Spleen (tissue), 11 donors: Measurements from ENCODE around the gene PI16. TPM values are rescaled to one million over a fixed set of nuclear protein-coding genes. Genes with fewer than 3 reads are reported as not detected.

Source experiments
- DNase-seq: peaks from one replicate; pipeline ENCODE4 v3.0.0-alpha.2; 2020
- H3K27ac ChIP-seq, 8 donors: fragments of 200-600 bp; sonication (generic) in 7 of 8; 1 replicate in 4 of 8; 2 replicates in 4 of 8; pipeline versions ENCODE4 v1.5.0 to v1.8.0; 2016 to 2021; ENCODE audit warnings: inconsistent platforms in 4 of 8, mild to moderate bottlenecking in 4 of 8, moderate library complexity in 1 of 8
- H3K27me3 ChIP-seq, 7 donors: fragments of 200-600 bp; sonication (generic) in 6 of 7; replicated peaks in 1 of 7; 1 replicate in 4 of 7; 2 replicates in 3 of 7; pipeline versions ENCODE4 v1.5.0 to v1.8.0; 2016 to 2021; ENCODE audit warnings: inconsistent platforms in 3 of 7, mild to moderate bottlenecking in 1 of 7
- H3K36me3 ChIP-seq, 6 donors: fragments of 200-600 bp; sonication (generic) in 5 of 6; 1 replicate in 4 of 6; 2 replicates in 2 of 6; pipeline versions ENCODE4 v1.5.0 to v1.8.0; 2016 to 2021; ENCODE audit warnings: inconsistent platforms in 2 of 6
- H3K4me1 ChIP-seq, 6 donors: fragments of 200-600 bp; sonication (generic) in 5 of 6; 1 replicate in 3 of 6; 2 replicates in 3 of 6; pipeline versions ENCODE4 v1.5.0 to v1.8.0; 2016 to 2021; ENCODE audit warnings: inconsistent platforms in 3 of 6
- H3K4me3 ChIP-seq, 8 donors: fragments of 200-600 bp; sonication (generic) in 7 of 8; 1 replicate in 4 of 8; 2 replicates in 4 of 8; pipeline versions ENCODE4 v1.5.0 to v1.8.0; 2016 to 2021; ENCODE audit warnings: inconsistent platforms in 4 of 8, mild to moderate bottlenecking in 4 of 8, moderate library complexity in 2 of 8
- H3K9me3 ChIP-seq, 8 donors: fragments of 200-600 bp; sonication (generic) in 7 of 8; 1 replicate in 4 of 8; 2 replicates in 4 of 8; pipeline versions ENCODE4 v1.5.0 to v1.8.0; 2016 to 2021; ENCODE audit warnings: inconsistent platforms in 4 of 8
- CTCF ChIP-seq, 11 experiments: fragments of 200-600 bp in 7 of 11; fragments of 450-650 bp in 4 of 11; sonication (generic) in 4 of 11; IDR thresholded peaks in 8 of 11; conservative IDR thresholded peaks in 3 of 11; 1 replicate in 7 of 11; 2 replicates in 4 of 11; pipeline versions ENCODE4 v1.4.0 to v1.8.0; 2016 to 2021; ENCODE audit warnings: antibody characterized with exemption in 11 of 11, inconsistent platforms in 4 of 11, mild to moderate bottlenecking in 1 of 11
- POLR2A ChIP-seq, 3 donors: fragments of 450-650 bp; IDR thresholded peaks; one replicate each; pipeline ENCODE4 v1.5.1; 2017; ENCODE audit warnings: antibody characterized with exemption in 3 of 3, mild to moderate bottlenecking in 1 of 3
- POLR2AphosphoS5 ChIP-seq, 3 donors: sonication (generic); formaldehyde crosslinking; IDR thresholded peaks; one replicate each; pipeline ENCODE4 v1.5.1; 2017; ENCODE audit warnings: antibody characterized with exemption in 3 of 3
- WGBS, 5 donors: extraction: QIAGEN DNeasy Blood & Tissue Kit in 3 of 5; methylation state at CpG; one replicate each; pipeline versions ENCODE4 v1.1.5 to v1.1.7; 2013 to 2018; 5-methylcytosine and 5-hydroxymethylcytosine counted together
- intact Hi-C: fragments of 100-400 bp; cut with DNase I; formaldehyde crosslinking; loops from one replicate; pipeline ENCODE4 v1.15.0; 2023; ENCODE audit warnings: low total_unique reads
- polyA plus RNA-seq, 3 donors: library from polyadenylated mRNA; stranded (reverse); fragments of 200-250 nt; gene quantifications; one replicate each; pipeline ENCODE4 v1.2.1, GENCODE V29; 2013
- total RNA-seq, 7 donors: library from RNA; depleted of rRNA in 3 of 7; stranded (reverse); fragments of >200 nt in 3 of 7; fragmentation: NEBNext Ultra II Directional in 4 of 7; extraction: Animal tissue kit (Norgen Biotek cat#: 25700) in 4 of 7; gene quantifications; one replicate each; pipeline versions ENCODE4 v1.1.0 to v1.2.1, GENCODE V29; 2016 to 2021
- donor health status: healthy with polysubstance abuse.
- donor health status: DM: no; HTN: no; CAD: no; lungs with moderate emphysema.
- donor health status: DM: no; HTN: no; CAD: no.
- donor health status: Bipolar disorder and iron deficiency.
- donor health status: healthy.
- donor health status: DM: no; HTN: no; CAD: no.
- donor health status: DM: yes; HTN: yes; CAD: no.

Gene PI16
- total and polyA plus RNA-seq, 10 donors, result 0.94 to 7.3 (median 1.6) TPM; not detected in 1

- TF ChIP-seq POLR2AphosphoS5 (IDR thresholded peaks at IDR 0.05) (no peak), POLR2A (IDR thresholded peaks at IDR 0.05) (no peak), CTCF (IDR thresholded peaks at IDR 0.05 in 8 of 11, conservative IDR thresholded peaks at IDR 0.05 in 3 of 11) (no peak)
Measured at GRCh38 chr6:36975231-36976006, 20.9 kb downstream of the PI16 start.

DNA sequence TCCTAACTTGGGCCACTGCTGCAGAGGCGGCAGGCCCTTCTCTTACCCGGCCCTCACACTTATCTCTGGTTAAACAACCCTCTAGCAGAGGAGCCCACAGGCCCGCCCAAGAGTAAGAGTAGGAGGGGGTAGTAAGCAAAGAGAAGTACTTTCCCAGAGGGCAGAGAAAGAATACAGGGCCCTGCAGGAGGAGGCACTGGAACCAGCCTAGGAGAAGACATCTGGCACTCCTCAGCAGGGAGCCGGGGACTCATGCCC is 21.4 kb downstream of the PI16 start:
- Histone ChIP-seq H3K4me1 (peaks cover 4 to 22% (median 17%) of the 10 kb centered on the region in 6 donors), H3K27me3 (no peaks in the 10 kb centered on the region), H3K27ac (no peak overlapping the region), H3K36me3 (peaks cover 11 to 100% (median 85%) of the 10 kb centered on the region in 6 donors), H3K9me3 (no peaks in the 10 kb centered on the region), H3K4me3 (no peak overlapping the region)
- TF ChIP-seq CTCF (IDR thresholded peaks at IDR 0.05 in 8 of 11, conservative IDR thresholded peaks at IDR 0.05 in 3 of 11) (no peak), POLR2A (IDR thresholded peaks at IDR 0.05) (no peak), POLR2AphosphoS5 (IDR thresholded peaks at IDR 0.05) (no peak)
- no peak for DNase-seq
- intact Hi-C loops, result no loop called here
- whole genome bisulfite sequencing, 5 donors, result 93 to 100% (median 96%) methylated on average over 4 of the region's 4 CpGs

More at GRCh38 chr6:36975231-36976006, 20.9 kb downstream of the PI16 start:
- intact Hi-C loops, result no loop called here
- Histone ChIP-seq H3K36me3 (peaks cover 11 to 100% (median 88%) of the 10 kb centered on the region in 6 donors), H3K4me3 (no peak overlapping the region), H3K27me3 (no peaks in the 10 kb centered on the region), H3K4me1 (peaks cover under 1 to 17% (median 12%) of the 10 kb centered on the region in 6 donors), H3K27ac (no peak overlapping the region), H3K9me3 (no peaks in the 10 kb centered on the region)
- 91 to 97% (median 94%) methylated on average over 6 to 7 of the region's 7 CpGs for WGBS, 5 donors
- peak; percentile 66 for DNase-seq

DNA sequence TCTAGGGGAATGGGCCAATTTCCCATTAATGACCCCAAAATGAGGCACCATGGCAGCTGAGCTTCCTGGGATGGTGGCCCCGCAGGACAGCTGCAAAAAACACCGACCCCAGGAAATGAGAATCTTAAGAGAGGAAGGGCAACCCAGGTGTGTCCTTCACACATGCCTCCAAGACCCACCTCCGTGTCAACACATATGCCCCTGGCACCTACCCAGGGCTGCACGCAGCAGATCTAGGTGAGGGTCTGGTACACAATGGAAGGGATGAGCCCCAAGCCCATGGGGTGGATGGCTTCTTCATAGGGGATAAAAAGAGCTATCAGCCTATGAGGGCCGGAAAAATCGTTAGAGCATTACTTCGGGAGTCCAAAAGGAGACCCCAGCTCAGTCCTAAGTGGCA is 22.0 kb downstream of the PI16 start:
- Histone ChIP-seq H3K9me3 (no peaks in the 10 kb centered on the region), H3K27ac (no peak overlapping the region), H3K36me3 (peaks cover 8 to 100% (median 82%) of the 10 kb centered on the region in 6 donors), H3K4me3 (no peak overlapping the region), H3K27me3 (no peaks in the 10 kb centered on the region), H3K4me1 (peaks cover 8 to 28% (median 22%) of the 10 kb centered on the region in 6 donors)
- peak; percentile 25 for DNase-seq
- intact Hi-C loops, result no loop called here
- no peak for TF ChIP-seq CTCF (IDR thresholded peaks at IDR 0.05 in 8 of 11, conservative IDR thresholded peaks at IDR 0.05 in 3 of 11)
- TF ChIP-seq POLR2A (IDR thresholded peaks at IDR 0.05), result no peak
- no peak for TF ChIP-seq POLR2AphosphoS5 (IDR thresholded peaks at IDR 0.05)
- WGBS, 5 donors, result 91 to 97% (median 93%) methylated on average over 6 to 7 of the region's 7 CpGs

DNA sequence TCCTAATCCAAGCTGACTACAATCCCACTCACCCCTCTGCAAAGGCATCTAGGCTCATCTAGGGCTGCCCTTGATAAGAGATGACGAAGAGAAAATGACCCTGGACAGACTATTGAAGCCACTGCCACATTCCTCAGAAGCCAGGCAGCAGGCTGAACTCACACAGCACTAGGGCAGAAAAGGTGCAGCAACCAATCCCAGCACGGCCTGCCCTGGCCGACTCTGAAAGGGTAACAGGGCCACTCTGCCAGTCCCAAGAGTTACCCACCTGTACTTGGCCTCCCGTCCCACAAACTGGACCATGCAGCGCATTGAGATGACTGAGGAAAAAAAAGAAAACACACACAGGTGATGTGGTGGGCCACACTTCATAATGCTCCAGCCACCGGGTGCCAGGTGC is 22.4 kb downstream of the PI16 start:
- H3K27me3 ChIP-seq, result no peaks in the 10 kb centered on the region
- peaks cover 10 to 32% (median 26%) of the 10 kb centered on the region in 6 donors for H3K4me1 ChIP-seq
- intact Hi-C loops, result no loop called here
- H3K4me3 ChIP-seq, result no peak overlapping the region
- no peak for TF ChIP-seq POLR2AphosphoS5 (IDR thresholded peaks at IDR 0.05)
- TF ChIP-seq POLR2A (IDR thresholded peaks at IDR 0.05), result no peak
- TF ChIP-seq CTCF (IDR thresholded peaks at IDR 0.05 in 8 of 11, conservative IDR thresholded peaks at IDR 0.05 in 3 of 11), result no peak
- no peaks in the 10 kb centered on the region for H3K9me3 ChIP-seq
- WGBS, 5 donors, result 94 to 96% (median 95%) methylated on average over 6 of the region's 6 CpGs
- peaks cover 7 to 100% (median 80%) of the 10 kb centered on the region in 6 donors for H3K36me3 ChIP-seq
- H3K27ac ChIP-seq, result no peak overlapping the region
- peak; percentile 54 for DNase-seq
